Lung (tissue), 16 donors: Measurements from ENCODE around the gene GZMH. TPM values are rescaled to one million over a fixed set of nuclear protein-coding genes. Genes with fewer than 3 reads are reported as not detected.
"Not testable (repeated sequence)": the region's sequence is repeated elsewhere in the genome, so short reads cannot be mapped to it uniquely, and the experiment has no call there.

ENCODE experiments used
- ATAC-seq: fragments of 200-7000 bp; cut with Tn5 transposase; one replicate; pipeline ENCODE4 v1.9.1; 2020; ENCODE audit warnings: moderate number of reproducible peaks; ENCODE audit not compliant: insufficient read depth, low FRiP score
- DNase-seq, 3 donors: peaks; one replicate each; pipeline ENCODE4 v3.0.0-alpha.2; 2013 to 2017
- H3K27ac ChIP-seq, 2 donors: one replicate each; pipeline ENCODE4 v1.5.1; 2013; ENCODE audit warnings: mild to moderate bottlenecking in 2 of 2, moderate library complexity in 2 of 2, control low read depth in 1 of 2, inconsistent platforms in 1 of 2, low read depth in 1 of 2, low read length in 1 of 2
- H3K27me3 ChIP-seq, 3 donors: one replicate each; pipeline ENCODE4 v1.5.1; 2013; ENCODE audit warnings: low read length in 2 of 3; ENCODE audit not compliant: control insufficient read depth in 3 of 3, insufficient read depth in 3 of 3
- H3K36me3 ChIP-seq, 4 donors: one replicate each; pipeline ENCODE4 v1.5.1; 2013; ENCODE audit warnings: low read length in 4 of 4, mild to moderate bottlenecking in 1 of 4, moderate library complexity in 1 of 4; ENCODE audit not compliant: control insufficient read depth in 4 of 4, insufficient read depth in 4 of 4
- H3K4me1 ChIP-seq, 5 donors: one replicate each; pipeline ENCODE4 v1.5.1; 2013; ENCODE audit warnings: low read length in 5 of 5, mild to moderate bottlenecking in 2 of 5, moderate library complexity in 1 of 5; ENCODE audit not compliant: control insufficient read depth in 5 of 5, insufficient read depth in 5 of 5
- H3K4me3 ChIP-seq: one replicate; pipeline ENCODE4 v1.5.1; 2013; ENCODE audit warnings: mild to moderate bottlenecking, control low read depth, moderate library complexity
- H3K9ac ChIP-seq, 2 donors: one replicate each; pipeline ENCODE4 v1.5.1; 2013; ENCODE audit warnings: low read length in 2 of 2, control low read depth in 1 of 2; ENCODE audit not compliant: insufficient read depth in 1 of 2
- H3K9me3 ChIP-seq, 4 donors: one replicate each; pipeline ENCODE4 v1.5.1; 2013; ENCODE audit warnings: low read length in 3 of 4, mild to moderate bottlenecking in 1 of 4, moderate library complexity in 1 of 4; ENCODE audit not compliant: control insufficient read depth in 4 of 4, insufficient read depth in 3 of 4
- CTCF ChIP-seq: IDR thresholded peaks from 2 replicates; pipeline ENCODE4 v1.5.1; 2012; ENCODE audit warnings: mild to moderate bottlenecking; ENCODE audit errors: control extremely low read depth, extremely low read depth
- WGBS, 2 donors: extraction: QIAGEN DNeasy Blood & Tissue Kit; methylation state at CpG; one replicate each; pipeline ENCODE4 v1.1.7; 2013; 5-methylcytosine and 5-hydroxymethylcytosine counted together
- long read RNA-seq, 5 donors: transcript quantifications; one replicate each; lab custom pipeline, GENCODE V29; 2026
- polyA plus RNA-seq, 2 donors: library from polyadenylated mRNA; stranded (reverse); fragments of 200-250 nt; gene quantifications; one replicate each; pipeline ENCODE4 v1.2.1, GENCODE V29; 2013
- total RNA-seq, 2 donors: library from RNA; depleted of rRNA in 1 of 2; stranded (reverse); fragments of >200 nt in 1 of 2; gene quantifications; one replicate each; pipeline ENCODE4 v1.2.1, GENCODE V29; 2014 to 2021
- donor health status: control.
- donor health status: control.
- donor health status: Bipolar disorder and iron deficiency.
- donor health status: healthy.
- donor health status: DM: yes; HTN: yes; CAD: no.

The GZMH gene
- 1 to 10 TPM in 1 of 2 donors, not detected in 1; 1.2 TPM for total RNA-seq
- 1 to 10 TPM; 2.9 to 3.1 TPM for polyA plus RNA-seq
- long read RNA-seq, donor 1 = 0 reads
- long read RNA-seq, donor 2 = 0 reads
- long read RNA-seq, donor 3 = 0 reads
- long read RNA-seq, donor 4 = 0 reads
- long read RNA-seq, donor 5 = 0 reads

- no peaks in the 10 kb centered on the region for H3K36me3 ChIP-seq
- peaks cover 0 to 1% (median 0%) of the 10 kb centered on the region in 4 donors for H3K9me3 ChIP-seq
- H3K4me1 ChIP-seq = peaks cover 0 to 4% (median 0%) of the 10 kb centered on the region in 5 donors
- no peak within 1 kb of the TSS for H3K9ac ChIP-seq
- WGBS, 2 donors = 87 to 91% methylated on average over 2 of the region's 2 CpGs
- H3K27ac ChIP-seq = no peak within 1 kb of the TSS
- no peak for DNase-seq
- no peak within 1 kb of the TSS for H3K4me3 ChIP-seq
- H3K27me3 ChIP-seq = no peaks in the 10 kb centered on the region
- no peak for ATAC-seq
- no peak for TF ChIP-seq CTCF
Measured at GRCh38 chr14:24609655-24610344, at the start of gene GZMH. GZMH (minus strand) TSS chr14:24609685; CDS start chr14:24609613, 72 bp downstream.

GRCh38 chr14:24648361-24648760 lies 38.9 kb upstream of the GZMH start:
- H3K36me3 ChIP-seq, H3K27ac ChIP-seq, H3K4me1 ChIP-seq, H3K4me3 ChIP-seq, ATAC-seq, H3K27me3 ChIP-seq, H3K9me3 ChIP-seq, H3K9ac ChIP-seq, DNase-seq: not testable (repeated sequence)
- WGBS, 2 donors = 68 to 79% methylated on average over 1 of the region's 1 CpG

GRCh38 chr14:24639905-24640304 lies 30.4 kb upstream of the GZMH start:
- DNase-seq = no peak
- 47 to 67% methylated on average over 3 of the region's 3 CpGs for WGBS, 2 donors
- no peak for ATAC-seq
- no peak overlapping the region for H3K27ac ChIP-seq
- H3K4me3 ChIP-seq = no peak overlapping the region
- TF ChIP-seq CTCF = no peak
- H3K27me3 ChIP-seq = no peaks in the 10 kb centered on the region
- H3K36me3 ChIP-seq = no peaks in the 10 kb centered on the region
- no peaks in the 10 kb centered on the region for H3K4me1 ChIP-seq
- H3K9ac ChIP-seq = no peak overlapping the region
- H3K9me3 ChIP-seq = no peaks in the 10 kb centered on the region

GRCh38 chr14:24639270-24639669 lies 29.8 kb upstream of the GZMH start:
- Histone ChIP-seq H3K4me3 (no peak overlapping the region), H3K4me1 (no peaks in the 10 kb centered on the region), H3K9ac (no peak overlapping the region), H3K27me3 (no peaks in the 10 kb centered on the region), H3K36me3 (no peaks in the 10 kb centered on the region), H3K27ac (no peak overlapping the region), H3K9me3 (no peaks in the 10 kb centered on the region)
- ATAC-seq (no peak), DNase-seq (no peak)
- WGBS, 2 donors = 89 to 92% methylated on average over 3 of the region's 3 CpGs
- TF ChIP-seq CTCF = no peak
